GM18519 (cell line): ENCODE results near the gene COX7B2.

ENCODE experiments used
- ATAC-seq: cut with Tn5 transposase; IDR thresholded peaks from one replicate; pipeline ENCODE4 v1.9.1; 2021; ENCODE audit warnings: mild to moderate bottlenecking, moderate library complexity; ENCODE audit not compliant: unreplicated experiment, low FRiP score

COX7B2 gene

DNA sequence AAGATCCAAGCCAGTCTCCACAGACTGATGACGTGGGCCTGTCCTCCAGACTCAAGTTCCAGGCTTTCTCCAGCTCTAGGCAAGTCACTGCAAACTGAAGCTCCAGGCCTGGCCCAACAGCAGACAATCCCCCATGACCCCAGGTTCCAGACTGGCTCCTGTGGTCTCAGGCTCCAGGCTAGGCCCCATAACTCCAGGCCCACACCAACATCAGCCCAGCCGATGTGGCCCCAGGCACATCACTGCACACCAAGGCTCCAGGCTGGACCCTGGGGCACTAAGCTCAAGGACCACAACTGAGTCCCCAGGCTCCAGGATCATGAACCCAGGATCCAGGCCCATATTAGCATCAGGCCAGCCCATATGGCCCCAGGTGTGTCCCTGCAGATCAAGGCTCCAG, 143.6 kb downstream of the COX7B2 start:
- no peak for ATAC-seq

DNA sequence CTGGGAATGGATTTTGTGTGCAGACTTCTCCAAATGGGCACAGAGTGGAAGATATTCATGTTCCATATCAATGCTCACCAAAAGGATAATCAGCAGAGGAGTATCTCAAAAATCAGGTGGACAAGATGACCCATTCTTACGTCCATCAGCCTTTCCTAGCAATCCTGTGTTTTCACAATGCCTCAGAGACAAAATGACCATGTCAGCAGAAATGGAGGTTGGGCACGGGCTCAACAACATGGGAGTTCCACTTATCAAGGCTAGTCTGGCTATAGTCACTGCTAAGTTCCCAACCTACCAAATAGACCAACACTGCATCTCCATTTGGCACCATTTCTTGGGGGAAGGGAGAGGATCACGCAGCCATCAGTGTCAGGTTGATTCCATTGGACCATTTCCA, 179.0 kb downstream of the COX7B2 start:
- ATAC-seq = no peak

DNA sequence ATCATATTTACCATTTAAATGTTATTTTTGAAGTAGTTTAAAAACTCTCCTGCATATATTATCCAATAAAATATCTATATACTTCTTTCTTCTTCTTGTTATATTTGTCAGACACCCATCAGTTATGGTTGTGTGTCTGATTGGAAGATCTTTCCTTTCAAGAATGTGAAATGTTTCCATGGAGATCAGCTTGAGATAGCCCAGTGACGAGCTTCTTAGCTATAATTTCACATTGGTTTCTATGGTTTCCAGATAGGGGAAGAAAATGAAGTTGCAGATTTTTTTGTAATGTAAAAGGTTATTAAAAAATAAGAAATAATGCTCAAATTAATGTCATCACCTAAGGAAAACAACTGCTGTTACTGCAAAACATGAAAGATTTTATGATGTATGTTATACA, 189.0 kb downstream of the COX7B2 start:
- ATAC-seq = no peak

DNA sequence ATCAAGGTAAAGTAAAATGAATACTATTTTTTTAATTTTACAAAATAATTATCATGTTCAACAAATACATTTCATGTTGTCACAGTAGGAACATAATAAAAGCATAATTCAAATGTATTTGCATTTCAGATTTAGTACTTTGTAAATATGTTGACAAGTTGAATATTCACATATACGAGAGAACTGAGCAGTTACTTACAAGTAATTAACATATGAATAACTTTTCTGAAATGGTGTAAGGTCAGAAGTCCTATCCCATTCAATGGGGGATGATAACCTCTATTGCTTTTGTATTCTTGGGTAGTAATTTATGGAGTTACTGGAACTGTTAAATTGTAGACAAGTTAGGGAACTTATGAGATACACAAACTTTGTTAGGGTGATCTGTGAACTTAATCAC, 191.1 kb downstream of the COX7B2 start:
- no peak for ATAC-seq

DNA sequence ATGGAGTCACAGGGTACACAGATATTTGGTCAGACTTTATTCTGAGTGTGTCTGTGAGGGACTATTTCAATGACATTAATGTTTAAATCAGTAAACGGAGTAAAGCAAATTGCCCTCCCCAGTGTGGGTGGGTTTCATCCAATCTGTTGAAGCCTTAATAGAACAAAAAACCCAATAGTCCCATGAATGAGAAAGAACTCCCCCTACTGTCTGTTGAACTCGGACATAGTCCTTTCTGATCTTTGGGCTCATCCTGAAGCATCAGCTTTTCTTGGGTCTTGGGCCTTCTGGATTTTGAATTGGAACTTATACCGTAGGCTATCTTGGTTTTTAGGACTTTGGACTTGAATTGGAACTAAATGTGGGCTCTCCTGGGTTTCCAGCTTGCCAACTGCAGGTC, 193.6 kb downstream of the COX7B2 start:
- ATAC-seq = no peak

DNA sequence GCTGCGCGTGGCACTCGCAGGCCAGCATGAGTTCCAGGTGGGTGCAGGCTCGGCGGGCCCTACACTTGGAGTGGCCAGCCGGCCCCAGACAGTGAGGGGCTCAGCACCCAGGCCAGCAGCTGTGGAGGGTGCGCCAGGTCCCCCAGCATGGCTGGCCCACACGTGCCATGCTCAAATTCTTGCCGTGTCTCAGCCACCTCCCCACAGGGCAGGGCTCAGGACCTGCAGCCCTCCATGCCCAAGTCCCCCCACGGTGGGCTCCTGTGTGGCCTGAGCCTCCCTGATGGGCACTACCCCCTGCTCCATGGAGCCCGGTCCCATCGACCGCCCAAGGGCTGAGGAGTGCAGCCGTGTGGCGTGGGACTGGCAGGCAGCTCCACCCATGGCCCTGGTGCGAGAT, 210.2 kb downstream of the COX7B2 start:
- ATAC-seq = no peak
